Heart right ventricle (tissue), 16 donors: ENCODE data around the gene NENF. TPM values are rescaled to one million over a fixed set of nuclear protein-coding genes. Genes with fewer than 3 reads are reported as not detected.

Experiments used
- ATAC-seq, 8 donors: fragments of 200-7000 bp; cut with Tn5 transposase; one replicate each; pipeline ENCODE4 v1.9.1; 2020; ENCODE audit warnings: mild to moderate bottlenecking in 8 of 8, moderate library complexity in 8 of 8, moderate number of reproducible peaks in 1 of 8
- DNase-seq, 2 donors: peaks; one replicate each; pipeline ENCODE4 v3.0.0-alpha.2; 2020
- H3K27ac ChIP-seq, 10 donors: fragments of 200-600 bp; sonication (generic) in 2 of 10; one replicate each; pipeline versions ENCODE4 v1.5.0 to v1.8.0; 2020 to 2022; ENCODE audit warnings: mild to moderate bottlenecking in 3 of 10
- H3K27me3 ChIP-seq, 7 donors: fragments of 200-600 bp; one replicate each; pipeline ENCODE4 v1.8.0; 2021 to 2022; ENCODE audit warnings: mild to moderate bottlenecking in 2 of 7
- H3K36me3 ChIP-seq, 9 donors: fragments of 200-600 bp; sonication (generic) in 1 of 9; one replicate each; pipeline versions ENCODE4 v1.5.0 to v1.8.0; 2020 to 2022; ENCODE audit warnings: mild to moderate bottlenecking in 2 of 9
- H3K4me1 ChIP-seq, 9 donors: fragments of 200-600 bp; sonication (generic) in 1 of 9; one replicate each; pipeline versions ENCODE4 v1.5.0 to v1.8.0; 2020 to 2022; ENCODE audit warnings: mild to moderate bottlenecking in 4 of 9
- H3K4me3 ChIP-seq, 10 donors: fragments of 200-600 bp; sonication (generic) in 2 of 10; one replicate each; pipeline versions ENCODE4 v1.5.0 to v1.8.0; 2020 to 2022; ENCODE audit warnings: mild to moderate bottlenecking in 7 of 10, moderate library complexity in 2 of 10
- H3K9me3 ChIP-seq, 11 donors: fragments of 200-600 bp in 10 of 11; sonication (generic) in 2 of 11; one replicate each; pipeline versions ENCODE4 v1.5.0 to v1.8.0; 2013 to 2022; ENCODE audit warnings: mild to moderate bottlenecking in 2 of 11, control low read depth in 1 of 11, moderate library complexity in 1 of 11
- WGBS, 2 donors: extraction: QIAGEN DNeasy Blood & Tissue Kit; methylation state at CpG; one replicate each; pipeline ENCODE4 v1.1.7; 2013; ENCODE audit warnings: inconsistent platforms in 1 of 2; 5-methylcytosine and 5-hydroxymethylcytosine counted together
- intact Hi-C, 10 donors: fragments of 100-400 bp; cut with DNase I; formaldehyde crosslinking; loops; one replicate each; pipeline versions ENCODE4 v1.11.1 to v1.14.2; 2022
- polyA plus RNA-seq, 2 donors: library from polyadenylated mRNA; stranded (reverse); fragments of 200-250 nt; gene quantifications; one replicate each; pipeline ENCODE4 v1.2.3, GENCODE V29; 2013
- total RNA-seq, 10 donors: library from RNA; stranded (reverse); fragmentation: NEBNext Ultra II Directional in 3 of 10; extraction: Animal tissue kit (Norgen Biotek cat#: 25700) in 3 of 10; gene quantifications; one replicate each; pipeline versions ENCODE4 v1.2.1 to v1.2.4, GENCODE V29; 2021 to 2023
- TF ChIP-seq, protein P1 (sequence below), 9 donors: fragments of 200-600 bp; sonication (generic) in 2 of 9; IDR thresholded peaks; one replicate each; pipeline versions ENCODE4 v1.5.0 to v1.8.0; 2021 to 2022; ENCODE audit warnings: antibody characterized with exemption in 9 of 9, mild to moderate bottlenecking in 5 of 9, moderate library complexity in 1 of 9
- donor health status: Arrhythmogenic right ventricular cardiomyopathy.
- donor health status: ischemic (EF 13 %, LVEDD 7.1; RV severe dilation, severe dysfunction).
- donor health status: healthy with polysubstance abuse.
- donor health status: DM: no; HTN: yes; CAD: no.
- donor health status: DM: no; HTN: no; CAD: no.
- donor health status: ischemic (EF 25% LVEDD 6.9; RV normal size, moderate dysfunction).
- donor health status: ischemic (EF 25% LVEDD 5.7; RV mildly dilated, moderate dysfunction).
- donor health status: healthy.
- donor health status: DM: yes; HTN: yes; CAD: no.
- donor health status: Ischemic cardiomyopathy.
- donor health status: ischemic (EF 35%, LVEDD 5.7; RV mildly dilated, moderate dysfunction).
- donor health status: nonischemic (EF 11% LVEDD 7.7; RV severe dilation, severe dysfunction).
- donor health status: DM: yes; HTN: yes; CAD: no.
- donor health status: PGD.
- donor health status: ischemic (EF 29% LVEDD 5.4; RV normal size, mild dysfunction).
- donor health status: nonischemic (EF 23%, LVEDD 6.1; RV moderate dilation, normal function).

The NENF gene
- total and polyA plus RNA-seq, 12 donors, result 91.8 to 241 (median 115) TPM

DNA sequence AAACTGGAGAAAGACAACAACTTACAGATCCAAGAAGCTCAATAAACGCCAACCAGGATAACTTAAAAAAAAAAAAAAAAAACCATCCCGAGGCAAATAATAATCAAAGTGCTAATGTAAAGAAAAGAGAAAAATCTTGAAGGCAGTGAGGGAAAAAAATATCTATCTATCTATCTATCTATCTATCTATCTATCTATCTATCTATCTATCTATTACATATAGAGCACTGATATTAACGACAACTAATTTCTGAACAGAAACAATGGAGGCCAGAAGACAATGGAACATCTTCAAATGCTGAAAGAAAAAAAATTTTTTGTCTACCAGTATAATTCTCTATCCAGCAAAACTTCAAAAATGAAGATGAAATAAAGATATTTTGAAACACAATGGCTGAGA, 36.1 kb upstream of the NENF start:
- TF ChIP-seq, protein P1, sequence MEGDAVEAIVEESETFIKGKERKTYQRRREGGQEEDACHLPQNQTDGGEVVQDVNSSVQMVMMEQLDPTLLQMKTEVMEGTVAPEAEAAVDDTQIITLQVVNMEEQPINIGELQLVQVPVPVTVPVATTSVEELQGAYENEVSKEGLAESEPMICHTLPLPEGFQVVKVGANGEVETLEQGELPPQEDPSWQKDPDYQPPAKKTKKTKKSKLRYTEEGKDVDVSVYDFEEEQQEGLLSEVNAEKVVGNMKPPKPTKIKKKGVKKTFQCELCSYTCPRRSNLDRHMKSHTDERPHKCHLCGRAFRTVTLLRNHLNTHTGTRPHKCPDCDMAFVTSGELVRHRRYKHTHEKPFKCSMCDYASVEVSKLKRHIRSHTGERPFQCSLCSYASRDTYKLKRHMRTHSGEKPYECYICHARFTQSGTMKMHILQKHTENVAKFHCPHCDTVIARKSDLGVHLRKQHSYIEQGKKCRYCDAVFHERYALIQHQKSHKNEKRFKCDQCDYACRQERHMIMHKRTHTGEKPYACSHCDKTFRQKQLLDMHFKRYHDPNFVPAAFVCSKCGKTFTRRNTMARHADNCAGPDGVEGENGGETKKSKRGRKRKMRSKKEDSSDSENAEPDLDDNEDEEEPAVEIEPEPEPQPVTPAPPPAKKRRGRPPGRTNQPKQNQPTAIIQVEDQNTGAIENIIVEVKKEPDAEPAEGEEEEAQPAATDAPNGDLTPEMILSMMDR (IDR thresholded peaks at IDR 0.05), result no peak

DNA sequence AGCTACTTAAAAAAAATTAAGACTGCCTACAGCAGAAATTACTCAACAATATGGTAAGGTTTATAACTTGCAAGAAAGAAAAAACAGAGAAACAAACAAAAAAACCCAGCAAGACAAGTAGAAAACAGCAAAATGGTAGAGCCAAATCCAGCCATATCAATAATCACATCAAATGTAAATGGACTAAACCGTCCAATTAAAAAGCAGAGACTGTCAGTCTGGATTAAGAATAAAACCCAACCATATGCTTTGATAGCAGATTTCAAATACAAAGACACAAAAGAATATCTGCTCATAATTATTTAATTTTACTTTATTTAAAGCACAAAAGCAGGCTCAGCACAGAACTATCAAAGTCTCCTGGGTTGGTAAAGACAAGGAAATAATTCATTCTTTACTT, 35.5 kb upstream of the NENF start:
- TF ChIP-seq, protein P1 (IDR thresholded peaks at IDR 0.05), result no peak
- DNase-seq, result no peak
- Histone ChIP-seq H3K27me3 (no peaks in the 10 kb centered on the region), H3K4me3 (no peak overlapping the region), H3K36me3 (no peaks in the 10 kb centered on the region), H3K9me3 (peaks cover 0 to 28% (median 10%) of the 10 kb centered on the region in 11 donors), H3K27ac (no peak overlapping the region), H3K4me1 (peaks cover 0 to 9% (median 0%) of the 10 kb centered on the region in 9 donors)
- ATAC-seq, result no peak
- WGBS, 2 donors, result 90 to 98% methylated on average over 1 of the region's 1 CpG
- intact Hi-C loops, result no loop called here

More for the DNA sequence above, 36.1 kb upstream of the NENF start:
- no peak overlapping the region for H3K4me3 ChIP-seq
- ATAC-seq, result no peak
- peaks cover 0 to 32% (median 10%) of the 10 kb centered on the region in 11 donors for H3K9me3 ChIP-seq
- no peak overlapping the region for H3K27ac ChIP-seq
- no peaks in the 10 kb centered on the region for H3K27me3 ChIP-seq
- WGBS, 2 donors, result 97 to 99% methylated on average over 3 of the region's 3 CpGs
- H3K4me1 ChIP-seq, result peaks cover 0 to 4% (median 0%) of the 10 kb centered on the region in 9 donors
- H3K36me3 ChIP-seq, result no peaks in the 10 kb centered on the region
- intact Hi-C loops, result no loop called here
- no peak for DNase-seq

DNA sequence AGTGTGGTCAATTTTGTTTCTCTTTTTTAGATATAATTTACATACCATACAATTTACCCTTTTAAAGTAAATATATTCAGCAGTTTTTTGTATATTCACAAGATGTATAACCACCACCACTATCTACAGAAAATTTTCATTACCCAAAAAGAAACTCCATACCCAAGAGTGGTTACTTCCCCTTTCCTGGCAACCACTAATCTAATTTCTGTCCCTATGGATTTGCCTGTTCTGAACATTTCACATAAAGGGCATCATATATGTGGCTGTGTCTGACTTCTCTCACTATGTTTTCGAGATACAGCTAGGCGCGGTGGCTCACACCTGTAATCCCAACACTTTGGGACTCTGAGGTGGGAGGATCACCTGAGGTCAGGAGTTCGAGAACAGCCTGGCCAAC, 31.7 kb upstream of the NENF start:
- ATAC-seq (no peak), DNase-seq (no peak)
- peaks cover 0 to 20% (median 0%) of the 10 kb centered on the region in 9 donors for H3K36me3 ChIP-seq
- WGBS, 2 donors, result 97 to 100% methylated on average over 4 of the region's 4 CpGs
- H3K27me3 ChIP-seq, result no peaks in the 10 kb centered on the region
- H3K4me3 ChIP-seq, result no peak overlapping the region
- H3K9me3 ChIP-seq, result peaks cover 0 to 20% (median 10%) of the 10 kb centered on the region in 11 donors
- intact Hi-C loops, result no loop called here
- H3K27ac ChIP-seq, result no peak overlapping the region
- TF ChIP-seq, protein P1 (IDR thresholded peaks at IDR 0.05), result no peak
- H3K4me1 ChIP-seq, result peaks cover 0 to 15% (median 0%) of the 10 kb centered on the region in 9 donors

- TF ChIP-seq, protein P1 (IDR thresholded peaks at IDR 0.05), result no peak
- H3K4me3 ChIP-seq, result no peak overlapping the region
Measured at GRCh38 chr1:212401838-212402582, 30.7 kb upstream of the NENF start.

More at GRCh38 chr1:212401838-212402582, 30.7 kb upstream of the NENF start:
- peaks cover 0 to 10% (median 8%) of the 10 kb centered on the region in 11 donors for H3K9me3 ChIP-seq
- H3K36me3 ChIP-seq, result peaks cover 0 to 29% (median 1%) of the 10 kb centered on the region in 9 donors
- DNase-seq, result no peak
- no peaks in the 10 kb centered on the region for H3K27me3 ChIP-seq
- 80 to 87% methylated on average over 7 of the region's 7 CpGs for WGBS, 2 donors
- intact Hi-C loops, result no loop called here
- no peak overlapping the region for H3K27ac ChIP-seq
- H3K4me1 ChIP-seq, result peaks cover 0 to 15% (median 0%) of the 10 kb centered on the region in 9 donors
- ATAC-seq, result no peak
